Measurements from ENCODE around the gene NKAIN4.

GRCh38 chr20:63190828-63191227 is 63.4 kb downstream of the NKAIN4 start:
- TF ChIP-seq, protein P1, sequence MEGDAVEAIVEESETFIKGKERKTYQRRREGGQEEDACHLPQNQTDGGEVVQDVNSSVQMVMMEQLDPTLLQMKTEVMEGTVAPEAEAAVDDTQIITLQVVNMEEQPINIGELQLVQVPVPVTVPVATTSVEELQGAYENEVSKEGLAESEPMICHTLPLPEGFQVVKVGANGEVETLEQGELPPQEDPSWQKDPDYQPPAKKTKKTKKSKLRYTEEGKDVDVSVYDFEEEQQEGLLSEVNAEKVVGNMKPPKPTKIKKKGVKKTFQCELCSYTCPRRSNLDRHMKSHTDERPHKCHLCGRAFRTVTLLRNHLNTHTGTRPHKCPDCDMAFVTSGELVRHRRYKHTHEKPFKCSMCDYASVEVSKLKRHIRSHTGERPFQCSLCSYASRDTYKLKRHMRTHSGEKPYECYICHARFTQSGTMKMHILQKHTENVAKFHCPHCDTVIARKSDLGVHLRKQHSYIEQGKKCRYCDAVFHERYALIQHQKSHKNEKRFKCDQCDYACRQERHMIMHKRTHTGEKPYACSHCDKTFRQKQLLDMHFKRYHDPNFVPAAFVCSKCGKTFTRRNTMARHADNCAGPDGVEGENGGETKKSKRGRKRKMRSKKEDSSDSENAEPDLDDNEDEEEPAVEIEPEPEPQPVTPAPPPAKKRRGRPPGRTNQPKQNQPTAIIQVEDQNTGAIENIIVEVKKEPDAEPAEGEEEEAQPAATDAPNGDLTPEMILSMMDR (conservative IDR thresholded peaks at IDR 0.05): no peak
- TF ChIP-seq ZFX (IDR thresholded peaks at IDR 0.05): no peak

Measured in C4-2B (cell line).